Measurements from ENCODE around the gene LRP3. TPM values are rescaled to one million over a fixed set of nuclear protein-coding genes. Genes with fewer than 3 reads are reported as not detected.

The LRP3 gene
- total RNA-seq, 1 experiment from 2014 or later = 0.72 TPM

DNA sequence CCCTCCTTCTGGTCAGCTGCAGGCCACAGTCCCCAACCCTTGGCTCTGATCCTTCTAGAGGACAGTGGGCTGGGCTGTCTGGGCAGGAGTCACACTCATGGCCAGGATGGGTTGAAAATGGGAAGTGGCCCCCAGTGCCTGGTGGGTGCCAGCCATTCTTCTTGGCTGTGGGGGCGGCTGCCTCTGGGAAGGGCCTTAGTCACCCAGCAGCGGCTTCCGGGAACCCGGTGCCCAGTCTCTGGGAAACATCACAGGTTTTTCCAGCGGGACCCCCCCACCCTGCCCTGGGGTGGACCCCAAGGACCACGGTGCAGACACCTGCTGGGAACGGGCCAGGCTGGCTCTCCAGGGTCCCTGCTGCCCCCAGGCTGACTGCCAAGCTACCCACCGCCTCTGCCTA, 58.8 kb downstream of the LRP3 start:
- DNase-seq (ENCODE audit: low read depth) = no peak

DNA sequence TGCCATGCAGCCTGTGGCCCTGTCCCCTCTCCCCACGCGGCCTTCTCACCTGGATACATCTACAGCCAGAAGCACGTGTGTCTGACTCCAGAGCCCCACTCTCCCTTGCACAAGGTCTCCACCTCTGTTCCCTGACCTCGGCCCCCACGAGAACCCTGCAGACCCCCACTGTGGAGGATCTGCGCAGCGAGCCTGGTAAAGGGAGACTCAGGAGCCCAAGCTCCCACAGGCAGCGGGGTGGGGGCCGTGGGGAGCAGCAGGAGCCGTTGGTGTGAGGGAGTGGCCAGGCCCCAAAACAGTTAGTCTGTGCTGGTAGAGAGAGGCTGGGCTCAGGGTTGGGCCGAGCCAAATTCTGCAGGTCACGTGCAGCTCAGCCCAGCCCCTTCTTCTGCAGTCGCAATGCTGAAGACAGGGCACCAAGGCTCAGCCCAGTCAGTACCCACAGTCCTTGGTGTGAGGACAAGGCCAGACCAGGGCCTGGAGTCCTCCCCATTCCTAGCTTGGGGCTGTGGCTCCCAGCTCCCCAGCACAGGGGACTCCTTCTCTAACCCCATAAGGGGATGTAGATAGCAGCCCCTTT, 60.2 kb downstream of the LRP3 start:
- DNase-seq (ENCODE audit: low read depth) = no peak

GRCh38 chr19:33255781-33256180, 61.7 kb downstream of the LRP3 start:
- DNase-seq (ENCODE audit: low read depth) = no peak

DNA sequence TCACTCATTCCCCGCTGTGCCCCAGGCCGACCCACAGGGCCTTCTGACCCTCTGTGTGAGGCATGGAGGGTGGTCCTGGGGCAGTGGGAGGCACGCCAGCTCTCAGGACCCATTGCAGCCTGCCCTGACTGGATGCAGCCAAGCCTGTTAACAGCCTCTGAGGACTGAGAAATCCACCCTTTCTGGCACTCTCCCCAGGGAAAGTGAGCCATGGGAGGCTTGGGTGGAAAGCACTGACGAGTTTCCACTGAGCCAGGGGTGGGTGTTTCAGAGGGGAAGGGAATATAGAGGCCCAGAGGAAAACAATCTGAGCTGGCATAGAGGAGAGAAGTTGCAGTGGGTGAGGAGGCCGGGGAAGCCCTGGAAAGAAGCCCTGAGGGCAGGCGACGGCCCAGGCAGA, 62.1 kb downstream of the LRP3 start:
- no peak for DNase-seq (ENCODE audit: low read depth)

DNA sequence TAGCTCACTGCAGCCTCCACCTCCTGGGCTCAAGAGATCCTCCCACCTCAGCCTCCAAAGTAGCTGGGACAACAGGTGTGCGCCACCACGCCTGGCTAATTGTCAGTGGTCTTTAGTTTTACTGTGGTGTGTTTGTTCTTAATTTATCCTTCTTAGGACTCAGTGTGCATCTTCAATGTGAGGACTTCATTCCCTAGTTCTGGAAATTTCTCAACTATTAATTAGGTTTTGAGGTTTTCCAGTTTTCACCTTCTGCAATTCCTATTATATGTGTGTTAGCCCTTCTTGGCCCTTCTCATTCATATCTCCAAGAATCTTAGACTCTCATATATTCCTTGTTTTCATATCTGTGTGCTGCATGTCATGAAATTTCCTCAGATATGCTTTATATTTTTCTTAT, 63.7 kb downstream of the LRP3 start:
- DNase-seq (ENCODE audit: low read depth) = no peak

Other genes with a start within 250 kb of the LRP3 start
- 21.0 and 22.9 TPM in 2 replicates for gene CEP89, start 222.4 kb upstream of the LRP3 start, total RNA-seq (2014; rRNA removed; shearing (Covaris generic))
- gene FAAP24, start 222.1 kb upstream of the LRP3 start, total RNA-seq (2014; rRNA removed; shearing (Covaris generic)) = 19.9 and 21.5 TPM in 2 replicates
- gene RHPN2, start 129.4 kb upstream of the LRP3 start, total RNA-seq (2014; rRNA removed; shearing (Covaris generic)) = 7.3 and 10.0 TPM in 2 replicates
- gene GPATCH1, start 113.1 kb upstream of the LRP3 start, total RNA-seq (2014; rRNA removed; shearing (Covaris generic)) = 5.3 and 5.8 TPM in 2 replicates
- gene WDR88, start 62.2 kb upstream of the LRP3 start, total RNA-seq (2014; rRNA removed; shearing (Covaris generic)) = not detected in 2 replicates
- not detected in 2 replicates for gene SLC7A10, start 31.5 kb downstream of the LRP3 start, total RNA-seq (2014; rRNA removed; shearing (Covaris generic))
- gene CEBPA, start 108.2 kb downstream of the LRP3 start, total RNA-seq (2014; rRNA removed; shearing (Covaris generic)) = under 0.01 TPM in 1 of 2 replicates, not detected in the other
- gene CEBPG, start 179.4 kb downstream of the LRP3 start, total RNA-seq (2014; rRNA removed; shearing (Covaris generic)) = 15.0 and 15.6 TPM in 2 replicates

Data from RPMI7951 (cell line).